DMS114 treated with DMSO at 0.1 percent for 48 hours (cell line): ENCODE results near the gene EI24.

Source experiments
- DNase-seq: peaks from one replicate; lab custom pipeline; 2025; ENCODE audit not compliant: unreplicated experiment; lab: John Stamatoyannopoulos, UW

The EI24 gene

DNA sequence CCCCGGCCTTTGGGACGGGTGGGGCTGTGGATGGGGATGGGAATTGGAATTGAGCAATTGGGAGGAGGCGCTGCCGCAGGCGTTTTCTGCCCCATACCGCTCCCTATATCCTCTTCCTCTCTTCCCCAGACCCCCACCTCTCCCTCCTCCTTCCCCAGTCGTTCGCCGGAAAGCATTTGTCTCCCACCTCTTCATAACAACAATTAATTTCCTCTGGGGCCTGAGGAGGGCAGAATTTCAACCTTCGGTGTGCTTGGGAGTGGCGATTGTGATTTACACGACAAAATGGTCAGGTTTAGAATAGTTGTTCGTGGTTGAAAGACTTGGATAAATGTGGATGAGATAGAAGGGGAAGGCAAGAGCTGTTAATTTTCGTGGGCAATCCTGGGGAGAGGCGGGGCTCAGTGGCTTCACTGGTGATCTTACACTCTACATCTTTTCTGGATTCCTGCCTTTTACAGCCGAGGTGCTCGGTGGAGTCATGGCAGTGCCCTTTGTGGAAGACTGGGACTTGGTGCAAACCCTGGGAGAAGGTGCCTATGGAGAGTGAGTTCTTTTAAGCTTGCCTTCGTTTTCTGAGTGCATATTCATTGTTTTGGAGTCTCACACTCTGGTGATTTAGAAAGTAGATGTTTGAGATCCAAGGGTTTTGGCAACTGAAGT is 57.1 kb downstream of the EI24 start:
- peak; percentile 71 for DNase-seq

DNA sequence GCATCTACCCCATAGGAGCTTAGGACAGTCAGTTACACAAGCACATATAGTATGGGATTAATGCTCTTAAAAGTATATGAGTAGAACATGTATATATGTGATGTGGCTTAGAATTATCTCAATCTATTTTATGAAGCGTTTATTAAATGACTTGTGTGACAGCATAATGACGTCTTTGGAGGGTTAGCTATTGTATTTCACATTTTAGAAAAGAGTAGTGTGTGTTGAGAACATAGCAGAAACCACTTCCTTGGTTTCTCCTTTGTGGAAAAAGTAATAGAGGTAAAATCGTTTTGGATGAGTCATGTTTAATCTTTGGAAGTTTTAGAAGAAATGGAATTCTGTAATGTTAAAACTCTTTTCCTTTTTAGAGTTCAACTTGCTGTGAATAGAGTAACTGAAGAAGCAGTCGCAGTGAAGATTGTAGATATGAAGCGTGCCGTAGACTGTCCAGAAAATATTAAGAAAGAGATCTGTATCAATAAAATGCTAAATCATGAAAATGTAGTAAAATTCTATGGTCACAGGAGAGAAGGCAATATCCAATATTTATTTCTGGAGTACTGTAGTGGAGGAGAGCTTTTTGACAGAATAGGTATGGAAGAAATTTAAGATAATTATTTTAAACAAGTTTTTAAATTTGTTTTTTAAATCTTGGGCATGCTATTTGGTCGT is 58.1 kb downstream of the EI24 start:
- DNase-seq = no peak
